K562 (cell line): ENCODE data around the gene FCGR3A. TPM values are rescaled to one million over a fixed set of nuclear protein-coding genes. Genes with fewer than 3 reads are reported as not detected.

Source experiments
- CBX8 ChIP-seq: fragments of 200-600 bp; sonication (generic); IDR thresholded peaks from 2 replicates; pipeline ENCODE4 v1.6.1; 2012; ENCODE audit warnings: borderline replicate concordance, mixed run types, low read depth, mild to moderate bottlenecking, moderate library complexity, mixed read lengths, low read length, control low read depth, inconsistent platforms; ENCODE audit not compliant: poor library complexity, severe bottlenecking; ENCODE audit errors: extremely low read depth
- HDAC1 ChIP-seq, 2 experiments: fragments of 450-650 bp; IDR thresholded peaks; 2 replicates each; pipeline ENCODE4 v1.6.1; 2016 to 2017; ENCODE audit warnings: inconsistent platforms in 1 of 2, mild to moderate bottlenecking in 1 of 2, moderate library complexity in 1 of 2
- IFI16 ChIP-seq: fragments of 250-450 bp; sonication (Bioruptor Pico); IDR thresholded peaks from 2 replicates; pipeline ENCODE4 v2.1.2; 2022; ENCODE audit warnings: mild to moderate bottlenecking, inconsistent platforms
- ILK ChIP-seq: fragments of 450-650 bp; IDR thresholded peaks from 2 replicates; pipeline ENCODE4 v1.6.1; 2016; ENCODE audit warnings: missing genetic modification characterization, low read depth, mild to moderate bottlenecking, missing compliant biosample characterization, moderate library complexity, borderline replicate concordance
- KAT7 ChIP-seq: sonication (generic); formaldehyde crosslinking; IDR thresholded peaks from 2 replicates; pipeline ENCODE4 v1.8.0; 2022; ENCODE audit warnings: missing genetic modification reagents, mild to moderate bottlenecking, borderline replicate concordance
- MECOM ChIP-seq: fragments of 250-450 bp; sonication (Bioruptor Pico); IDR thresholded peaks from 2 replicates; pipeline ENCODE4 v1.8.0; 2022; ENCODE audit warnings: inconsistent platforms
- NCOA4 ChIP-seq: fragments of 450-650 bp; IDR thresholded peaks from 2 replicates; pipeline ENCODE4 v1.6.1; 2018; ENCODE audit warnings: mild to moderate bottlenecking; ENCODE audit not compliant: partially characterized antibody
- TOE1 ChIP-seq, 2 experiments: fragments of 450-650 bp in 1 of 2; sonication (generic) in 1 of 2; formaldehyde crosslinking in 1 of 2; IDR thresholded peaks; 2 replicates each; pipeline versions ENCODE4 v1.7.1 to v1.8.0; 2016 to 2022; ENCODE audit warnings: borderline replicate concordance in 2 of 2, mild to moderate bottlenecking in 2 of 2, antibody characterized with exemption in 1 of 2, inconsistent platforms in 1 of 2, low read depth in 1 of 2, missing genetic modification reagents in 1 of 2, moderate library complexity in 1 of 2
- ZNF24 ChIP-seq: fragments of 450-650 bp; IDR thresholded peaks from 2 replicates; pipeline ENCODE4 v1.6.1; 2016
- ZNF778 ChIP-seq: fragments of 450-650 bp; formaldehyde crosslinking; IDR thresholded peaks from 2 replicates; pipeline ENCODE4 v1.4.0; 2020; ENCODE audit warnings: mild to moderate bottlenecking, moderate library complexity
- polyA plus RNA-seq, 8 experiments: library from polyadenylated mRNA; depleted of rRNA in 4 of 8; stranded (reverse) in 5 of 8; unstranded in 3 of 8; fragments of >200 nt; fragmentation: Nextera tagmentation in 2 of 8; fragmentation: Illumina TruSeq in 1 of 8; extraction: Ambion mirVana in 2 of 8; extraction: Trizol in 1 of 8; gene quantifications; 2 replicates each; pipeline versions ENCODE4 v1.2.1 to v1.2.3, GENCODE V29; 2011 to 2014; ENCODE audit warnings: inconsistent platforms in 1 of 8, missing spikeins in 1 of 8
- total RNA-seq, 7 experiments: library from RNA; depleted of rRNA in 6 of 7; stranded (reverse); fragments of >200 nt in 6 of 7; fragmentation: Illumina TruSeq in 2 of 7; extraction: Trizol in 2 of 7; gene quantifications; 2 replicates each; pipeline versions ENCODE4 v1.2.1 to v1.2.3, GENCODE V29; 2011 to 2021; ENCODE audit warnings: low replicate concordance in 1 of 7
- TF ChIP-seq, protein P1 (sequence below), 2 experiments: fragments of 450-650 bp in 1 of 2; IDR thresholded peaks; 2 replicates each; pipeline ENCODE4 v1.6.1; 2011 to 2017; ENCODE audit warnings: low read depth in 2 of 2, antibody characterized with exemption in 1 of 2, borderline replicate concordance in 1 of 2, low read length in 1 of 2, mild to moderate bottlenecking in 1 of 2, mixed read lengths in 1 of 2; ENCODE audit not compliant: control insufficient read depth in 1 of 2
- TF ChIP-seq, protein P2 (sequence below): sonication (generic); formaldehyde crosslinking; IDR thresholded peaks from 2 replicates; pipeline ENCODE4 v1.9.0; 2022; ENCODE audit warnings: mild to moderate bottlenecking, missing genetic modification reagents
- TF ChIP-seq, protein P3 (sequence below): fragments of 200-400 bp; formaldehyde crosslinking; IDR thresholded peaks from 2 replicates; pipeline ENCODE4 v1.6.1; 2017; ENCODE audit warnings: mild to moderate bottlenecking, low read depth, low read length, moderate library complexity

FCGR3A gene
- total and polyA plus RNA-seq, 9 of the 15 experiments (the other 6 are each of a cell fraction or from before 2014, with no cell fraction given): 0.04 to 0.29 (median 0.14) TPM; not detected in 3

DNA sequence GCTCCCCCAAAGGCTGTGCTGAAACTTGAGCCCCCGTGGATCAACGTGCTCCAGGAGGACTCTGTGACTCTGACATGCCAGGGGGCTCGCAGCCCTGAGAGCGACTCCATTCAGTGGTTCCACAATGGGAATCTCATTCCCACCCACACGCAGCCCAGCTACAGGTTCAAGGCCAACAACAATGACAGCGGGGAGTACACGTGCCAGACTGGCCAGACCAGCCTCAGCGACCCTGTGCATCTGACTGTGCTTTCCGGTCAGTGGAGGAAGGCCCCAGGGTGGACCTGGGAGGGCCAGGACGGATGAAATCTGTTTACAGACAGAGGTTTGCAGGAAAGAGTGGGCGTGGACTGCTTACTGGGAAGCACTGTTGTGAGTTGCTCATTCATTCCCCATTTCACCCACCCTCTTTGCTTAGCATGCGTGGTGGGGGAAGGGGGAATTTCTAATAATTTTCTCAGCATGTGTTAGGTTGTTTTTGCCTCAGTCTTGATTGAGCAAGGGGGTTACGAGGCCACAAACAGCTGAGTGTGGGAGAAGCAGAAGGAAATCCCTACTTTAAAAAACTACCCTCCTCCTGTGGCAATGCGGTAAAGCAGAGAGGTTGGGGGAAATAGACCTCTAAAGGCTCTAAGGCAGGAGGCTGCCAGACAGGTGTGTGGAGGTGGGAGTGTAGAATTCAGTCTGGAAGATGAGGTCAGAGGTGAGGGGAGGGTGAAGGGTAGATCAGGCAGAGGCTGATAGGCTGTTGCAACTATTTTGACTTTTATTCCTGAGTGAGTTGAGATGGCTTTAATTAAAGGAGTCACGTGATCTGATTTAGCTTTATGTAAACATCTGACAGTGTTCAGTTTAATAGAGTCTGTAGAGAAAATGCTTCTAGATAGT, 43.0 kb downstream of the FCGR3A start (continued):
- no peak for TF ChIP-seq IFI16 (CRISPR knock-in tag)
- TF ChIP-seq, protein P1, sequence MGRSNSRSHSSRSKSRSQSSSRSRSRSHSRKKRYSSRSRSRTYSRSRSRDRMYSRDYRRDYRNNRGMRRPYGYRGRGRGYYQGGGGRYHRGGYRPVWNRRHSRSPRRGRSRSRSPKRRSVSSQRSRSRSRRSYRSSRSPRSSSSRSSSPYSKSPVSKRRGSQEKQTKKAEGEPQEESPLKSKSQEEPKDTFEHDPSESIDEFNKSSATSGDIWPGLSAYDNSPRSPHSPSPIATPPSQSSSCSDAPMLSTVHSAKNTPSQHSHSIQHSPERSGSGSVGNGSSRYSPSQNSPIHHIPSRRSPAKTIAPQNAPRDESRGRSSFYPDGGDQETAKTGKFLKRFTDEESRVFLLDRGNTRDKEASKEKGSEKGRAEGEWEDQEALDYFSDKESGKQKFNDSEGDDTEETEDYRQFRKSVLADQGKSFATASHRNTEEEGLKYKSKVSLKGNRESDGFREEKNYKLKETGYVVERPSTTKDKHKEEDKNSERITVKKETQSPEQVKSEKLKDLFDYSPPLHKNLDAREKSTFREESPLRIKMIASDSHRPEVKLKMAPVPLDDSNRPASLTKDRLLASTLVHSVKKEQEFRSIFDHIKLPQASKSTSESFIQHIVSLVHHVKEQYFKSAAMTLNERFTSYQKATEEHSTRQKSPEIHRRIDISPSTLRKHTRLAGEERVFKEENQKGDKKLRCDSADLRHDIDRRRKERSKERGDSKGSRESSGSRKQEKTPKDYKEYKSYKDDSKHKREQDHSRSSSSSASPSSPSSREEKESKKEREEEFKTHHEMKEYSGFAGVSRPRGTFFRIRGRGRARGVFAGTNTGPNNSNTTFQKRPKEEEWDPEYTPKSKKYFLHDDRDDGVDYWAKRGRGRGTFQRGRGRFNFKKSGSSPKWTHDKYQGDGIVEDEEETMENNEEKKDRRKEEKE (IDR thresholded peaks at IDR 0.05; ENCODE audit: borderline replicate concordance in 1 of 2, control insufficient read depth in 1 of 2, low read depth in 2 of 2, low read length in 1 of 2): no peak
- TF ChIP-seq TOE1 (IDR thresholded peaks at IDR 0.05; ENCODE audit: borderline replicate concordance): peak; percentile 96
- TF ChIP-seq TOE1 (CRISPR knock-in tag; IDR thresholded peaks at IDR 0.05; ENCODE audit: borderline replicate concordance, low read depth): no peak
- TF ChIP-seq, protein P2, sequence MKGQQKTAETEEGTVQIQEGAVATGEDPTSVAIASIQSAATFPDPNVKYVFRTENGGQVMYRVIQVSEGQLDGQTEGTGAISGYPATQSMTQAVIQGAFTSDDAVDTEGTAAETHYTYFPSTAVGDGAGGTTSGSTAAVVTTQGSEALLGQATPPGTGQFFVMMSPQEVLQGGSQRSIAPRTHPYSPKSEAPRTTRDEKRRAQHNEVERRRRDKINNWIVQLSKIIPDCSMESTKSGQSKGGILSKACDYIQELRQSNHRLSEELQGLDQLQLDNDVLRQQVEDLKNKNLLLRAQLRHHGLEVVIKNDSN (CRISPR knock-in tag): peak; percentile 43; the same call in 1 of the 2 replicates
- no peak for TF ChIP-seq NCOA4
- peak in 1 of 2 experiments; percentile 87; a peak in 2 of 4 replicates for TF ChIP-seq HDAC1 (IDR thresholded peaks at IDR 0.05)
- TF ChIP-seq ZNF778 (CRISPR knock-in tag): no peak
- TF ChIP-seq, protein P3, sequence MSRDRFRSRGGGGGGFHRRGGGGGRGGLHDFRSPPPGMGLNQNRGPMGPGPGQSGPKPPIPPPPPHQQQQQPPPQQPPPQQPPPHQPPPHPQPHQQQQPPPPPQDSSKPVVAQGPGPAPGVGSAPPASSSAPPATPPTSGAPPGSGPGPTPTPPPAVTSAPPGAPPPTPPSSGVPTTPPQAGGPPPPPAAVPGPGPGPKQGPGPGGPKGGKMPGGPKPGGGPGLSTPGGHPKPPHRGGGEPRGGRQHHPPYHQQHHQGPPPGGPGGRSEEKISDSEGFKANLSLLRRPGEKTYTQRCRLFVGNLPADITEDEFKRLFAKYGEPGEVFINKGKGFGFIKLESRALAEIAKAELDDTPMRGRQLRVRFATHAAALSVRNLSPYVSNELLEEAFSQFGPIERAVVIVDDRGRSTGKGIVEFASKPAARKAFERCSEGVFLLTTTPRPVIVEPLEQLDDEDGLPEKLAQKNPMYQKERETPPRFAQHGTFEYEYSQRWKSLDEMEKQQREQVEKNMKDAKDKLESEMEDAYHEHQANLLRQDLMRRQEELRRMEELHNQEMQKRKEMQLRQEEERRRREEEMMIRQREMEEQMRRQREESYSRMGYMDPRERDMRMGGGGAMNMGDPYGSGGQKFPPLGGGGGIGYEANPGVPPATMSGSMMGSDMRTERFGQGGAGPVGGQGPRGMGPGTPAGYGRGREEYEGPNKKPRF: no peak
- TF ChIP-seq ZNF24: peak; percentile 60
- TF ChIP-seq ILK (tag): no peak
- TF ChIP-seq KAT7 (CRISPR knock-in tag): no peak
- no peak for TF ChIP-seq MECOM (CRISPR knock-in tag)
- TF ChIP-seq CBX8: no peak
